Measurements from ENCODE around the gene KRTAP4-7. TPM values are rescaled to one million over a fixed set of nuclear protein-coding genes. Genes with fewer than 3 reads are reported as not detected.

KRTAP4-7 gene
- not detected in 5 replicates for total RNA-seq (2022; extraction: Qiagen RNA extraction)

DNA sequence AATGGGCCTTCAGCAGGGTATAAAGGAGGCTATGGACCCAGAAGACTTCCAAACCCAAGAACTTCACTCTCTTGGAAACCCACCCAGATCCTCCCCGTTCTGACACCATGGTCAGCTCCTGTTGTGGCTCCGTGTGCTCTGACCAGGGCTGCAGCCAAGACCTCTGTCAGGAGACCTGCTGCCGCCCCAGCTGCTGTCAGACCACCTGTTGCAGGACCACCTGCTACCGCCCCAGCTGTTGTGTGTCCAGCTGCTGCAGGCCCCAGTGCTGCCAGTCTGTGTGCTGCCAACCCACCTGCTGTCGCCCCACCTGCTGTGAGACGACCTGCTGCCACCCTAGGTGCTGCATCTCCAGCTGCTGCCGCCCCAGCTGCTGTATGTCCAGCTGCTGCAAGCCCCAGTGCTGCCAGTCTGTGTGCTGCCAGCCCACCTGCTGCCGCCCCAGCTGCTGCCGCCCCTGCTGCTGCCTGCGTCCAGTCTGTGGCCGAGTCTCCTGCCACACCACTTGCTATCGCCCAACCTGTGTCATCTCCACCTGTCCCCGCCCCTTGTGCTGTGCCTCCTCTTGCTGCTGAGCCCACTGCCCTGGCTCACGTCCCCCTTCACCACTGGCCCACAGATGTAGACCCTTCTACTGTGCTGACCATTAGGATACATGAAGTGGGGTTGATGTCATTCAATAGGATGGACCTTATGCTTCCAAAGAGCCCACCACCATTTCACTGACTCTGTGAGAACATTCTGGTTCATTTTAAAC, at the start of gene KRTAP4-7:
Gene KRTAP4-7 (plus strand): TSS at position 51 of the 757 bp plus-strand sequence. CDS start 57 bp downstream, at position 108.

DNA sequence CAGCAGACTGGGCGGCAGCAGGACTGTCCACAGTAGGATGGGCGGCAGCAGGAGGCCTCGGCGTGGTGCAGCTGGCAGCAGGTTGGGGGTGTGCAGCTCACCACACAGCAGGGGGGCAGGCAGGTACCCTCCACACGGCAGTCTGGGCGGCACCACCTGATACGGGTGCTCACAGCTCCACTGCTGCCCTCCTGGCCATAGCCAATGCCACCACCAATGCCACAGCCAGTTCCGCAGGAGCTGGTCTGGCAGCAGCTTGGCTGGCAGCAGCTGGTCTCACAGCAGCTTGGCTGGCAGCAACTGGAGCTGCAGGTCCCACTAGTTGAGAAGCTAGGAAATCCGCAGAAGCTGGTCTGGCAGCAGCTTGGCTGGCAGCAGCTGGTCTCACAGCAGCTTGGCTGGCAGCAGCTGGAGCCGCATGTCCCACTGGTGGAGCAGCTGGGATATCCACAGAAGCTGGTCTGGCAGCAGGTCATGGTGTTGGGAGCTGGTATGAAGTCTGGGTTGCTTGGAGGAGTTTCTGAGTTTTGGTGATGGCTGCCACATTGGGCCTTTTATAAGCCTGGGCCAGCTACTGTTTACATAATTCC, 49.5 kb upstream of the KRTAP4-7 start, which contains the start of gene KRTAP1-3:
Gene KRTAP1-3 (minus strand): TSS at position 529 of the 590 bp plus-strand sequence. CDS start 53 bp downstream, at position 476.

DNA sequence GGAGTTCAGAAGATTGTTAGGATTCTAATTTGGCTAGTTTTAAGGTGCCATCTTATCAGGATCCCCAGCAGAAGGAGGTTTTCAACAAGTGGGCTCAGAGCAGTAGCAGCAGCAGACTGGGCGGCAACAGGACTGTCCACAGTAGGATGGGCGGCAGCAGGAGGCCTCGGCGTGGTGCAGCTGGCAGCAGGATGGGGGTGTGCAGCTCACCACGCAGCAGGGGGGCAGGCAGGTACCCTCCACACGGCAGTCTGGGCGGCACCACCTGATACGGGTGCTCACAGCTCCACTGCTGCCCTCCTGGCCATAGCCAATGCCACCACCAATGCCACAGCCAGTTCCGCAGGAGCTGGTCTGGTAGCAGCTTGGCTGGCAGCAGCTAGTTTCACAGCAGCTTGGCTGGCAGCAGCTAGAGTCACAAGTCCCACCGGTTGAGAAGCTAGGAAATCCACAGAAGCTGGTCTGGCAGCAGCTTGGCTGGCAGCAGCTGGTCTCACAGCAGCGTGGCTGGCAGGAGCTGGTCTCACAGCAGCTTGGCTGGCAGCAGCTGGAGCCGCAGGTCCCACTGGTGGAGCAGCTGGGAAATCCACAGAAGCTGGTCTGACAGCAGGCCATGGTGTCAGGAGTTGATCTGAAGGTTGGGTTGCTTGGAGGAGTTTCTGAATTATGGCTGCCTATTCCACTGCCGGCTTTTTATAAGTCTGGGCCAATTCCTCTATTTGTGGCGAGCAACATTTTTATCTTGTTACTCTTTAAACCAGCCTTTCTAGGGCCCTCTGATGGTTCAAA, 43.0 kb upstream of the KRTAP4-7 start, which contains the start of gene KRTAP1-1:
Gene KRTAP1-1 (minus strand): TSS at position 668 of the 789 bp plus-strand sequence. CDS start 53 bp downstream, at position 615.

GRCh38 chr17:41046735-41047465, 37.0 kb upstream of the KRTAP4-7 start, which contains the start of gene KRTAP2-1:
KRTAP2-1 (minus strand) TSS chr17:41047316; CDS start chr17:41047267, 49 bp downstream.

DNA sequence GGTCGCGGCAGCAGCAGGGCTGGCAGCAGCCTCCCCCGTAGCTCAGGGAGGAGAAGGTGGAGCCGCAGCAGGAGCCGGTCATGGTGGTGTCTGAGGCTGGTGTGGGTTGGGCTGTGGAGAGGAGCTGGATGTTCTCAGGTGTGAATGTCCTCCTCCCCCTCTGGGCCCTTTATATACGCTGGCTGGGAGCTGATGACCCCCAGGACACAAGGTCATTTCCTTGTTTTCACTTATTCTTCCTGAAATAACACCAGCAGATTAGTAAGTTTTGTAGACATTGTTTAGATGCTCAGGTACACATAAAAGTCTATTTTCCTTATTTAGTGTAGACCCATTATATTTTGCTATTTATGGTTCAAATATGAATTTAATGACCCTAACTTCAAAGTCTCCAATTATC, 28.8 kb upstream of the KRTAP4-7 start, which contains the start of gene KRTAP2-2:
Gene KRTAP2-2 (minus strand): TSS at position 101 of the 400 bp plus-strand sequence. CDS start 19 bp downstream, at position 82.

GRCh38 chr17:41060052-41060604, 23.8 kb upstream of the KRTAP4-7 start, which contains the start of gene KRTAP2-3:
KRTAP2-3 (minus strand) TSS chr17:41060114; CDS start chr17:41060050, 64 bp downstream.

DNA sequence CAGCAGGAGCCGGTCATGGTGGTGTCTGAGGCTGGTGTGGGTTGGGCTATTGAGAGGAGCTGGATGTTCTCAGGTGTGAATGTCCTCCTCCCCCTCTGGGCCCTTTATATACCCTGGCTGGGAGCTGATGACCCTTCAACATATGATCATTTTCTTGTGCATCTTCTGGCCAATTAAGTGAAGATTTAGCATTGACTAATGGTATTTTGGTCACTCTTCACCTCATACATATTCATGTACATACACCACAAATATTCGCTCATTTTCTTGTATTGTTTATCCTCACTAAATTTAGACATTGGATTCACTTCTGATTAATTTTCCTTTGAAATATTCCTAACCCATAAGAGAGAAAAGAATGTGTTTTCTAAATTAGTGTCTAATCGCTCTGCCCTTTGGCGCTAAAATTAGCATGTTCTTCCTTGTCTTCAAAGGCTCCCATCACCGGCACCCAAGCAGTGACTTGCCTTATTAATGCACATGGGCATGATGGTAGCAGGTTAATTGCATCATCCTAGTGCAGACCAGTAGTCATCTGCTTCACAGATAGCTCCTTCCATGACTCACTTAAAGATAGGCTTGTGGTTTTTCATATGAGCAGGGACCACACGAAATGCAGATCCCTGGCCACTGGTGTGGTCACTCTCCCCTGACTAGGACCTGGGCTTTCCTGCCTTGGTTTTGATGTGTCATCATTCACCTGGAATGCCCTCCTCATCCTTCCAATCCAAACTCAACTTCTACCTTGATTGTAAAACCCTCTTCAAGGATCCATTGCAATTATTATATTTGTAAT, 17.9 kb upstream of the KRTAP4-7 start, which contains the start of gene KRTAP2-4:
Gene KRTAP2-4 (minus strand): TSS at position 51 of the 796 bp plus-strand sequence. CDS start 34 bp downstream, at position 17.

DNA sequence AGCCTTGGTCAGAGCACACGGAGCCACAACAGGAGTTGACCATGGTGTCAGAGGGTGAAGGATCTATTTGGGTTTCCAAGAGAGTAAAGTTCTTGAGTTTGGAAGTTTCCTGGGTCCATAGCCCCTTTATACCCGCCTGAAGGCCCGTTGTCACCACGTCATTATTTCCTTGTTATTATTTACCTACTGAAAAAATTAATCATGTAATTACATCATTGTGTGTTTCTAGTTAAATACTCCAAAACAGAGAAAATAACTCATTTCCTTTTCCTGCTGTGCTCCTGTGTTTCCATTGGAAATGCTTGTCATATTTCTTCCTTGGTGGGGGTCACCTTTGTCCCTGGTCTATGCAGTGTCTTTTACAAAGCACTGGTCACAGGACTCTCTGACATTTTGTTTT, 14.1 kb downstream of the KRTAP4-7 start, which contains the start of gene KRTAP4-8:
Gene KRTAP4-8 (minus strand): TSS at position 101 of the 400 bp plus-strand sequence. CDS start 58 bp downstream, at position 43.

GRCh38 chr17:41101586-41102259, 17.8 kb downstream of the KRTAP4-7 start, which contains the start of gene KRTAP4-16:
KRTAP4-16 (minus strand) TSS chr17:41102209; CDS start chr17:41102209, 0 bp downstream.

GRCh38 chr17:41105347-41105746, 21.4 kb downstream of the KRTAP4-7 start, which contains the start of gene KRTAP4-9:
KRTAP4-9 (plus strand) TSS chr17:41105389; CDS start chr17:41105389, 0 bp downstream.

GRCh38 chr17:41117846-41118386, 34.0 kb downstream of the KRTAP4-7 start, which contains the start of gene KRTAP4-11:
KRTAP4-11 (minus strand) TSS chr17:41118373; CDS start chr17:41118315, 58 bp downstream.

GRCh38 chr17:41123991-41124371, 40.0 kb downstream of the KRTAP4-7 start, which contains the start of gene KRTAP4-12:
KRTAP4-12 (minus strand) TSS chr17:41124182; CDS start chr17:41124122, 60 bp downstream.

Other genes starting within 250 kb of the KRTAP4-7 start
- gene KRT12, start 216.9 kb upstream of the KRTAP4-7 start, total RNA-seq (2022; extraction: Qiagen RNA extraction): not detected in 5 replicates
- gene KRT20, start 198.9 kb upstream of the KRTAP4-7 start, total RNA-seq (2022; extraction: Qiagen RNA extraction): 0.11 to 0.30 TPM (median 0.23 TPM) in 5 replicates
- gene KRT23, start 146.5 kb upstream of the KRTAP4-7 start, total RNA-seq (2022; extraction: Qiagen RNA extraction): 0.08 to 0.14 TPM (median 0.10 TPM) in 4 of 5 replicates, not detected in the other
- gene KRT39, start 117.2 kb upstream of the KRTAP4-7 start, total RNA-seq (2022; extraction: Qiagen RNA extraction): not detected in 5 replicates
- gene KRT40, start 99.8 kb upstream of the KRTAP4-7 start, total RNA-seq (2022; extraction: Qiagen RNA extraction): not detected in 5 replicates
- gene KRTAP3-3, start 90.0 kb upstream of the KRTAP4-7 start, total RNA-seq (2022; extraction: Qiagen RNA extraction): not detected in 5 replicates
- 0.20 to 0.57 TPM (median 0.29 TPM) in 5 replicates for gene KRTAP3-2, start 84.2 kb upstream of the KRTAP4-7 start, total RNA-seq (2022; extraction: Qiagen RNA extraction)
- not detected in 5 replicates for gene KRTAP3-1, start 75.0 kb upstream of the KRTAP4-7 start, total RNA-seq (2022; extraction: Qiagen RNA extraction)
- gene KRTAP1-5, start 56.9 kb upstream of the KRTAP4-7 start, total RNA-seq (2022; extraction: Qiagen RNA extraction): not detected in 5 replicates
- gene KRTAP1-4, start 54.0 kb upstream of the KRTAP4-7 start, total RNA-seq (2022; extraction: Qiagen RNA extraction): not detected in 5 replicates
- not detected in 5 replicates for gene KRTAP1-3, start 49.3 kb upstream of the KRTAP4-7 start, total RNA-seq (2022; extraction: Qiagen RNA extraction)
- not detected in 5 replicates for gene KRTAP1-1, start 42.7 kb upstream of the KRTAP4-7 start, total RNA-seq (2022; extraction: Qiagen RNA extraction)
- gene KRTAP2-1, start 36.8 kb upstream of the KRTAP4-7 start, total RNA-seq (2022; extraction: Qiagen RNA extraction): not detected in 5 replicates
- gene KRTAP2-2, start 28.9 kb upstream of the KRTAP4-7 start, total RNA-seq (2022; extraction: Qiagen RNA extraction): not detected in 5 replicates
- 0.18 TPM in 1 of 5 replicates, not detected in the others for gene KRTAP2-3, start 24.0 kb upstream of the KRTAP4-7 start, total RNA-seq (2022; extraction: Qiagen RNA extraction)
- gene KRTAP2-4, start 18.3 kb upstream of the KRTAP4-7 start, total RNA-seq (2022; extraction: Qiagen RNA extraction): not detected in 5 replicates
- gene KRTAP4-8, start 14.0 kb downstream of the KRTAP4-7 start, total RNA-seq (2022; extraction: Qiagen RNA extraction): not detected in 5 replicates
- gene KRTAP4-16, start 18.1 kb downstream of the KRTAP4-7 start, total RNA-seq (2022; extraction: Qiagen RNA extraction): not detected in 5 replicates
- gene KRTAP4-9, start 21.2 kb downstream of the KRTAP4-7 start, total RNA-seq (2022; extraction: Qiagen RNA extraction): not detected in 5 replicates
- gene KRTAP4-11, start 34.2 kb downstream of the KRTAP4-7 start, total RNA-seq (2022; extraction: Qiagen RNA extraction): not detected in 5 replicates
- not detected in 5 replicates for gene KRTAP4-12, start 40.0 kb downstream of the KRTAP4-7 start, total RNA-seq (2022; extraction: Qiagen RNA extraction)
- not detected in 5 replicates for gene KRTAP4-6, start 56.4 kb downstream of the KRTAP4-7 start, total RNA-seq (2022; extraction: Qiagen RNA extraction)
- gene KRTAP4-5, start 65.7 kb downstream of the KRTAP4-7 start, total RNA-seq (2022; extraction: Qiagen RNA extraction): not detected in 5 replicates
- gene KRTAP4-4, start 76.6 kb downstream of the KRTAP4-7 start, total RNA-seq (2022; extraction: Qiagen RNA extraction): not detected in 5 replicates
- not detected in 5 replicates for gene KRTAP4-3, start 84.1 kb downstream of the KRTAP4-7 start, total RNA-seq (2022; extraction: Qiagen RNA extraction)
- gene KRTAP4-2, start 94.1 kb downstream of the KRTAP4-7 start, total RNA-seq (2022; extraction: Qiagen RNA extraction): not detected in 5 replicates
- 0.08 to 0.13 TPM in 2 of 5 replicates, not detected in the others for gene KRTAP4-1, start 100.8 kb downstream of the KRTAP4-7 start, total RNA-seq (2022; extraction: Qiagen RNA extraction)
- not detected in 5 replicates for gene KRTAP9-1, start 105.7 kb downstream of the KRTAP4-7 start, total RNA-seq (2022; extraction: Qiagen RNA extraction)
- gene KRTAP9-2, start 142.5 kb downstream of the KRTAP4-7 start, total RNA-seq (2022; extraction: Qiagen RNA extraction): not detected in 5 replicates
- not detected in 5 replicates for gene KRTAP9-3, start 148.3 kb downstream of the KRTAP4-7 start, total RNA-seq (2022; extraction: Qiagen RNA extraction)
- gene KRTAP9-8, start 153.8 kb downstream of the KRTAP4-7 start, total RNA-seq (2022; extraction: Qiagen RNA extraction): not detected in 5 replicates
- gene KRTAP9-4, start 165.5 kb downstream of the KRTAP4-7 start, total RNA-seq (2022; extraction: Qiagen RNA extraction): not detected in 5 replicates
- gene KRTAP9-9, start 171.2 kb downstream of the KRTAP4-7 start, total RNA-seq (2022; extraction: Qiagen RNA extraction): not detected in 5 replicates
- gene KRTAP9-6, start 181.2 kb downstream of the KRTAP4-7 start, total RNA-seq (2022; extraction: Qiagen RNA extraction): not detected in 5 replicates
- gene KRTAP9-7, start 191.5 kb downstream of the KRTAP4-7 start, total RNA-seq (2022; extraction: Qiagen RNA extraction): not detected in 5 replicates
- gene KRTAP29-1, start 218.7 kb downstream of the KRTAP4-7 start, total RNA-seq (2022; extraction: Qiagen RNA extraction): not detected in 5 replicates
- not detected in 5 replicates for gene KRTAP16-1, start 225.2 kb downstream of the KRTAP4-7 start, total RNA-seq (2022; extraction: Qiagen RNA extraction)
- not detected in 5 replicates for gene KRTAP17-1, start 231.6 kb downstream of the KRTAP4-7 start, total RNA-seq (2022; extraction: Qiagen RNA extraction)